Measurements from ENCODE around the gene YAF2.

Gene YAF2

GRCh38 chr12:42182394-42182793 lies 55.7 kb downstream of the YAF2 start:
- Histone ChIP-seq H3K4me1 (ENCODE audit: insufficient read depth, low read length) (no peaks in the 10 kb centered on the region), H3K9ac (ENCODE audit: low read depth, low read length) (no peak overlapping the region), H3K27me3 (ENCODE audit: insufficient read depth, low read length, poor library complexity) (no peaks in the 10 kb centered on the region), H3K9me3 (ENCODE audit: insufficient read depth, low read length, severe bottlenecking) (no peaks in the 10 kb centered on the region), H3K4me2 (ENCODE audit: insufficient read depth, low read length) (no peak overlapping the region), H2AFZ (ENCODE audit: low read depth, low read length) (no peak overlapping the region), H4K20me1 (ENCODE audit: insufficient read depth, low read length) (peaks cover 9% of the 10 kb centered on the region; the same call in 1 of the 2 replicates), H3K79me2 (ENCODE audit: insufficient read depth, low read length) (peaks cover 19% of the 10 kb centered on the region), H3K4me3 (ENCODE audit: low read depth in 1 of 2, low read length in 2 of 2) (no peak overlapping the region), H3K27ac (ENCODE audit: low read length) (no peak overlapping the region), H3K36me3 (ENCODE audit: insufficient read depth, low read length) (peaks cover 20% of the 10 kb centered on the region; the same call in 1 of the 2 replicates)
- DNase-seq (no peak), ATAC-seq (ENCODE audit: insufficient read depth, low read depth) (no peak)
- TF ChIP-seq EZH2 (IDR thresholded peaks at IDR 0.05; ENCODE audit: borderline replicate concordance, low read depth, low read length, severe bottlenecking) (no peak), CTCF (IDR thresholded peaks at IDR 0.05; ENCODE audit: borderline replicate concordance, extremely low read depth, low read length, poor library complexity, severe bottlenecking) (no peak)

GRCh38 chr12:42180990-42181596 lies 57.0 kb downstream of the YAF2 start:
- ATAC-seq (ENCODE audit: insufficient read depth, low read depth) (peak; percentile 67), DNase-seq (no peak)
- Histone ChIP-seq H4K20me1 (ENCODE audit: insufficient read depth, low read length) (peaks cover 9% of the 10 kb centered on the region; the same call in 1 of the 2 replicates), H3K9me3 (ENCODE audit: insufficient read depth, low read length, severe bottlenecking) (no peaks in the 10 kb centered on the region), H3K4me3 (ENCODE audit: low read depth in 1 of 2, low read length in 2 of 2) (no peak overlapping the region), H3K79me2 (ENCODE audit: insufficient read depth, low read length) (peaks cover 24% of the 10 kb centered on the region), H3K4me2 (ENCODE audit: insufficient read depth, low read length) (no peak overlapping the region), H3K4me1 (ENCODE audit: insufficient read depth, low read length) (no peaks in the 10 kb centered on the region), H3K36me3 (ENCODE audit: insufficient read depth, low read length) (peaks cover 29% of the 10 kb centered on the region; the same call in 1 of the 2 replicates), H3K9ac (ENCODE audit: low read depth, low read length) (no peak overlapping the region), H3K27me3 (ENCODE audit: insufficient read depth, low read length, poor library complexity) (no peaks in the 10 kb centered on the region), H2AFZ (ENCODE audit: low read depth, low read length) (no peak overlapping the region), H3K27ac (ENCODE audit: low read length) (no peak overlapping the region)
- TF ChIP-seq CTCF (IDR thresholded peaks at IDR 0.05; ENCODE audit: borderline replicate concordance, extremely low read depth, low read length, poor library complexity, severe bottlenecking) = no peak
- TF ChIP-seq EZH2 (IDR thresholded peaks at IDR 0.05; ENCODE audit: borderline replicate concordance, low read depth, low read length, severe bottlenecking) = no peak

GRCh38 chr12:42178101-42178500 lies 59.9 kb downstream of the YAF2 start:
- TF ChIP-seq CTCF (IDR thresholded peaks at IDR 0.05; ENCODE audit: borderline replicate concordance, extremely low read depth, low read length, poor library complexity, severe bottlenecking) (no peak), EZH2 (IDR thresholded peaks at IDR 0.05; ENCODE audit: borderline replicate concordance, low read depth, low read length, severe bottlenecking) (no peak)
- no peak overlapping the region for H2AFZ ChIP-seq (ENCODE audit: low read depth, low read length)
- peaks cover 4% of the 10 kb centered on the region; the same call in 1 of the 2 replicates for H4K20me1 ChIP-seq (ENCODE audit: insufficient read depth, low read length)
- peaks cover 19% of the 10 kb centered on the region; the same call in 1 of the 2 replicates for H3K36me3 ChIP-seq (ENCODE audit: insufficient read depth, low read length)
- no peaks in the 10 kb centered on the region for H3K9me3 ChIP-seq (ENCODE audit: insufficient read depth, low read length, severe bottlenecking)
- ATAC-seq (ENCODE audit: insufficient read depth, low read depth) = no peak
- DNase-seq = no peak
- H3K4me2 ChIP-seq (ENCODE audit: insufficient read depth, low read length) = no peak overlapping the region
- H3K4me1 ChIP-seq (ENCODE audit: insufficient read depth, low read length) = no peaks in the 10 kb centered on the region
- no peak overlapping the region for H3K9ac ChIP-seq (ENCODE audit: low read depth, low read length)
- no peak overlapping the region for H3K27ac ChIP-seq (ENCODE audit: low read length)
- H3K79me2 ChIP-seq (ENCODE audit: insufficient read depth, low read length) = peaks cover 20% of the 10 kb centered on the region
- no peaks in the 10 kb centered on the region for H3K27me3 ChIP-seq (ENCODE audit: insufficient read depth, low read length, poor library complexity)
- no peak overlapping the region for H3K4me3 ChIP-seq (ENCODE audit: low read depth in 1 of 2, low read length in 2 of 2)

All from DND-41 (cell line).